Fibroblast of villous mesenchyme (primary cell): ENCODE measurements around the gene POU1F1. TPM values are rescaled to one million over a fixed set of nuclear protein-coding genes. Genes with fewer than 3 reads are reported as not detected.

Experiments
- DNase-seq: peaks from one replicate; pipeline ENCODE4 v3.0.0-alpha.2; 2010; ENCODE audit warnings: low read depth
- H3K4me3 ChIP-seq: 2 replicates; pipeline ENCODE4 v1.5.1; 2011; ENCODE audit warnings: low read depth, mild to moderate bottlenecking, low read length
- total RNA-seq: library from RNA; depleted of rRNA; stranded (reverse); fragments of >200 nt; gene quantifications from 2 replicates; pipeline ENCODE4 v1.2.3, GENCODE V29; 2012
- TF ChIP-seq, protein P1 (sequence below): IDR thresholded peaks from 2 replicates; pipeline ENCODE4 v1.5.1; 2012; ENCODE audit warnings: low read depth, mild to moderate bottlenecking, low read length; ENCODE audit not compliant: insufficient read depth

POU1F1 gene, protein sequence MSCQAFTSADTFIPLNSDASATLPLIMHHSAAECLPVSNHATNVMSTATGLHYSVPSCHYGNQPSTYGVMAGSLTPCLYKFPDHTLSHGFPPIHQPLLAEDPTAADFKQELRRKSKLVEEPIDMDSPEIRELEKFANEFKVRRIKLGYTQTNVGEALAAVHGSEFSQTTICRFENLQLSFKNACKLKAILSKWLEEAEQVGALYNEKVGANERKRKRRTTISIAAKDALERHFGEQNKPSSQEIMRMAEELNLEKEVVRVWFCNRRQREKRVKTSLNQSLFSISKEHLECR
- not detected in 2 replicates for total RNA-seq

DNA sequence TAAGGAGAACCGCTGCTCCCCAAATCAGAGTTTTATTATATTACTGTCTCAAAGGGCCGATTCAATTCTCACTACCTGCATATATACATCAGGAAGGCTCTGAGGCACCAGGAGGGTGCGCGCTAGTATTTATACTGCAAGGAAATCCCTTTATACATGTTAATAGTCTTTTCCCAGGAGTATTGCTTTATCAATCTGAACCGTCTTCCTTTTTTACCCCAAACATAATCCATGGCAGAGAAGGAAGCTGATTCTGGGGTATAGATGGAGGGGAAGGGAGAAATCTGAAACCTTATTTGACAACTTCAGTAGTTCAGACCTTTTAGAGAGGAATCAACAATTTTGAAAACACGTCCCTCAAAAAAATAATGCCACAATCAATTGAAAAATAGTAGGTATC lies at the start of gene POU1F1:
POU1F1 (minus strand) TSS at position 101 of the 400 bp plus-strand sequence. CDS start 122 bp downstream, outside the sequence.
- H3K4me3 ChIP-seq = no peak within 1 kb of the TSS
- TF ChIP-seq, protein P1, sequence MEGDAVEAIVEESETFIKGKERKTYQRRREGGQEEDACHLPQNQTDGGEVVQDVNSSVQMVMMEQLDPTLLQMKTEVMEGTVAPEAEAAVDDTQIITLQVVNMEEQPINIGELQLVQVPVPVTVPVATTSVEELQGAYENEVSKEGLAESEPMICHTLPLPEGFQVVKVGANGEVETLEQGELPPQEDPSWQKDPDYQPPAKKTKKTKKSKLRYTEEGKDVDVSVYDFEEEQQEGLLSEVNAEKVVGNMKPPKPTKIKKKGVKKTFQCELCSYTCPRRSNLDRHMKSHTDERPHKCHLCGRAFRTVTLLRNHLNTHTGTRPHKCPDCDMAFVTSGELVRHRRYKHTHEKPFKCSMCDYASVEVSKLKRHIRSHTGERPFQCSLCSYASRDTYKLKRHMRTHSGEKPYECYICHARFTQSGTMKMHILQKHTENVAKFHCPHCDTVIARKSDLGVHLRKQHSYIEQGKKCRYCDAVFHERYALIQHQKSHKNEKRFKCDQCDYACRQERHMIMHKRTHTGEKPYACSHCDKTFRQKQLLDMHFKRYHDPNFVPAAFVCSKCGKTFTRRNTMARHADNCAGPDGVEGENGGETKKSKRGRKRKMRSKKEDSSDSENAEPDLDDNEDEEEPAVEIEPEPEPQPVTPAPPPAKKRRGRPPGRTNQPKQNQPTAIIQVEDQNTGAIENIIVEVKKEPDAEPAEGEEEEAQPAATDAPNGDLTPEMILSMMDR = no peak
- DNase-seq = no peak

DNA sequence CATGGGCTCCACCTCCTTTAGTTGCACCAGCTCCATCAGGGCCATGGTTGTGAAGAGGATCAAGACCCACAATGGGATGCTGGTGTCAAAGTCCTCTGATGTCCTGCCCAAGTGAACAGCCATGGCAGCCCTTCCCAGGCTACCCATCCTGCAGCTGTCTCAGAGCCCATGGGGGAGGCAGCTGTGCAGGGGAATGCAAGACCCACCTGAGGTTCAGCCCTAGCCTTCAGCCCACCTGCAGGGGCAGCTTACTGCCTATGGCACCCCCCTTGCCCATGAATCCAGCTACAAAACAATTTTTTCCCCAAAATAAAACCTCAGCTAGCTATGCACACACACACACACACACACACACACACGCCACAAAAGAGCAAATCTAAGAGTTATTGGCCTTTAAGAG lies 48.2 kb upstream of the POU1F1 start:
- TF ChIP-seq, protein P1 = no peak
- no peak for DNase-seq
- no peak overlapping the region for H3K4me3 ChIP-seq

DNA sequence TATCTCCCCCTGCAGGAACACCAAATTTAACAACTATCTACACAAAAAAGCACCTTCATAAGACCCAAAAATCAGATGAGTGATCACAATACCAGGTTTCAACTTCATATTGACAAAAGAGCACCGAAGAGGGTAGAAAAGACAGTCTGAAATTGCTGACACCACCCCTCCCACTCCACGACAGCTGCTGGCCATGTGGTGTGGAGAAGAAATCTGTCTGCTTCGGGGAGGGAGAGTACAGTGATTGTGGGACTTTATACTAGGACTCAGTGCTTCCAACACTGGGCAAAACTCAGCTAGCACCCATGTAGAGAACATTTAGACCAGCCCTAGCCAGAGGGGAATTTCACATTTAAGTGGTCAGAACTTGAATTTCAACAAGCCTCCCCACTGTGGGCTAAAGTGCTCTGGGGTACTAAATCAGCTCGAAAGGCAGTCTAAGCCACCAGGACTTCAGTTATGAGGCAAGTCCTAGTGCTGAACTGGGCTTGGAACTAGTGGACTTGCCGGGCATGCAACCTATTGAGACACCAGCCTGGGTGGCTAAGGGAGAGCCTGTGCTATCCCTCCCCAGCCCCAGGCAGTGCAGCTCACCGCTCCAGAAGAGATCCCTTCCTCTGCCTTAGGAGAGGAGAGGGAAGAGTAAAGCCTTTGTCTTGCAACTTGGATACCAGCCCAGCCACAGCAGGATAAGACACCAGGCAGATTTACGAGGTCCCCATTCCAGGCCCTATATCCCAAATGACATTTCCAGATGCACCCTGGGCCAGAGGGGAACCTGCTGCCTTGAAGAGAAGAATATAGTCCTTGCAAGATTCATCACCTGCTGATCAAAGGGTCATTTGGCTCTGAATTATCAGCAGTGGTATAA lies 44.6 kb upstream of the POU1F1 start:
- TF ChIP-seq, protein P1 = no peak
- H3K4me3 ChIP-seq = no peak overlapping the region
- DNase-seq = no peak

DNA sequence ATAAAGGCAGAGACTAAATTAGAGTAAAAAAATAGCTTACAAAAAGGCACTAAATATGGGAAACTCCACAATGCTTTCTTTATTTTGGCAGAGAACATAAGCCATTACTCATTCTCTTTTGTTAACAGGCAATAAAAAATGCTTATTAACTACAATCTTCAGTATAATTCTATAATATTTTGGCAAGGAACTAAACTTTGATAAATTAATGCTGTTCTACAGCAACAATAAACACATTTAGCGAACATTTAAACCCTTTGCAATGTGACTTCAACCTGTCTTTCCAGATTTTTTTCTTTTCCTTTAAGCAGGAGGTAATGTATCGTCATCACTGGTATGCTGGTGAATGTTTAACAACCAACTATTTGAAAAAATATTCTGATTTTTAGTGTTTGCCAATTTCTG lies 42.2 kb upstream of the POU1F1 start:
- TF ChIP-seq, protein P1 = no peak
- DNase-seq = no peak
- no peak overlapping the region for H3K4me3 ChIP-seq

DNA sequence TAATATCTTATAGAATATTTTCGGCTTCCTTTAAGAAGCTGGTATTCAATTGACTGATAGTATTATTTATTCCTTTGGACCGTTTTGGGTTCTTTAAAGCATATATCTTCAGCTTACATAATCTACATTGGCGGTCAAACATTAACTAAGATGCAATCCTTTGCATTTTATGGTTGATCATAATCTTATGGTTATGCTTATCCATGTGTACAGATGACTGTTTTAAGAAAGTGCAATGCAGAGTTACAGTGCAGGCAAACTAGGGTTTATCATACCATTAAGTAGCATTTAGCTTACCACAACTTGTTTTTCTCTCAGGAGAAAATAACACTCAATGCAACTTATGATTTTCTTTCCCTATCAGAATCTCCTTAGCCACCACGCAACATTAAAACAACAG lies 41.4 kb upstream of the POU1F1 start:
- TF ChIP-seq, protein P1 = no peak
- H3K4me3 ChIP-seq = no peak overlapping the region
- DNase-seq = no peak

DNA sequence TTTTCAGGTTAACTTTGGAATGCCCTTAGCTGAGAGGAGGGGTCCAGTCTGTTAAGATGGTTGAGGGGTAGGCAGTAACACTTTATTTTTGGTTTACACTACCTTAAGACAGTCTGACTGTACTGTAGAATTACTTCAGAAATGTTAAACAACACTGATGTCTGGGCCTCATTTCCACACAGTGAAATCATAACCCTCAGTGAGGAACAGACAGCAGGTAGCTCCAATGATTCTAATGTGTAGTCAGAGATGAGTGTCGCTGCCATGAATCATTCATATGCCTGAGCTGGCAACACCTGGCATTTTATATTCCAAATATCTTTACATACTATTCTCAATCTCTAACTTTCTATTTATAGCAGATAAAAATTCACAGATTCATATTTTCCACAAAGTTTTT lies 37.3 kb upstream of the POU1F1 start:
- H3K4me3 ChIP-seq = no peak overlapping the region
- DNase-seq = no peak
- TF ChIP-seq, protein P1 = no peak
